Endothelial cell of umbilical vein (primary cell): ENCODE measurements around the gene C16orf74. TPM values are rescaled to one million over a fixed set of nuclear protein-coding genes. Genes with fewer than 3 reads are reported as not detected.

ENCODE experiments used
- BruUV-seq: library from RNA; stranded (reverse); fragments of 400-500 nt; replicated peaks from 2 replicates; lab custom pipeline; 2021; lab: Mats Ljungman, UMichigan
- CTCF ChIA-PET: fragments of 300-600, 350-600 bp; sonication (Branson Sonifier 250); formaldehyde crosslinking; loops from one replicate; lab custom pipeline; 2021; ENCODE audit warnings: antibody characterized with exemption, inconsistent platforms; lab: Charles Lee
- POLR2A ChIA-PET: fragments of 300-600, 350-600 bp; sonication (Branson Sonifier 250); formaldehyde crosslinking; loops from one replicate; lab custom pipeline; 2021; ENCODE audit warnings: antibody characterized with exemption, inconsistent platforms; lab: Charles Lee
- DNase-seq: peaks from one replicate; pipeline ENCODE4 v3.0.0-alpha.2; 2011; ENCODE audit warnings: low read depth, low spot score
- FAIRE-seq: peaks from 2 replicates; lab custom pipeline; 2011; peaks lifted over from hg19 to GRCh38; lab: Jason Lieb, UNC
- H2AFZ ChIP-seq: 2 replicates; pipeline ENCODE4 v1.6.0; 2012; ENCODE audit warnings: low read depth, low read length, control low read depth, inconsistent platforms
- H3K27ac ChIP-seq: 2 replicates; pipeline ENCODE4 v1.5.1; 2011; ENCODE audit warnings: low read depth, mild to moderate bottlenecking, control low read depth, low read length, moderate library complexity; ENCODE audit not compliant: insufficient read depth
- H3K27me3 ChIP-seq, 2 experiments: 2 replicates each; pipeline versions ENCODE4 v1.6.0 to v1.6.1; 2011; ENCODE audit warnings: low read length in 2 of 2, mixed read lengths in 1 of 2; ENCODE audit not compliant: control insufficient read depth in 2 of 2, insufficient read depth in 2 of 2
- H3K36me3 ChIP-seq, 2 experiments: 2 replicates in 1 of 2; 3 replicates in 1 of 2; pipeline ENCODE4 v1.5.1; 2011; ENCODE audit warnings: low read length in 2 of 2, mild to moderate bottlenecking in 1 of 2, moderate library complexity in 1 of 2; ENCODE audit not compliant: control insufficient read depth in 2 of 2, insufficient read depth in 2 of 2; ENCODE audit errors: extremely low read depth in 1 of 2
- H3K4me1 ChIP-seq: 3 replicates; pipeline ENCODE4 v1.5.1; 2011; ENCODE audit warnings: mild to moderate bottlenecking, low read length; ENCODE audit not compliant: control insufficient read depth, insufficient read depth; ENCODE audit errors: extremely low read depth
- H3K4me2 ChIP-seq: 2 replicates; pipeline ENCODE4 v1.6.1; 2011; ENCODE audit warnings: low read length, control low read depth, mixed read lengths; ENCODE audit not compliant: insufficient read depth
- H3K4me3 ChIP-seq, 3 experiments: fragments of 200-600 bp in 1 of 3; sonication (generic), shearing (Covaris generic) in 1 of 3; replicated peaks in 1 of 3; 2 replicates each; pipeline ENCODE4 v1.5.1; 2011 to 2016; ENCODE audit warnings: control low read depth in 3 of 3, low read length in 3 of 3, mild to moderate bottlenecking in 2 of 3, inconsistent platforms in 1 of 3, low read depth in 1 of 3, moderate library complexity in 1 of 3; ENCODE audit not compliant: insufficient read depth in 1 of 3
- H3K79me2 ChIP-seq: 2 replicates; pipeline ENCODE4 v1.6.0; 2012; ENCODE audit warnings: low read length, inconsistent platforms; ENCODE audit not compliant: control insufficient read depth, insufficient read depth
- H3K9ac ChIP-seq: replicated peaks from 2 replicates; pipeline ENCODE3; 2011; ENCODE audit warnings: low read length, control low read depth; ENCODE audit not compliant: insufficient read depth; ENCODE audit errors: extremely low read depth
- H3K9me1 ChIP-seq: replicated peaks from 3 replicates; pipeline ENCODE4 v1.6.0; 2011; ENCODE audit warnings: mild to moderate bottlenecking, low read length; ENCODE audit not compliant: control insufficient read depth, insufficient read depth; ENCODE audit errors: extremely low read depth
- H3K9me3 ChIP-seq: replicated peaks from 2 replicates; pipeline ENCODE4 v1.5.1; 2012; ENCODE audit warnings: low read length, inconsistent platforms; ENCODE audit not compliant: control insufficient read depth, insufficient read depth
- H4K20me1 ChIP-seq: replicated peaks from 2 replicates; pipeline ENCODE3; 2011; ENCODE audit warnings: mild to moderate bottlenecking, low read length; ENCODE audit not compliant: control insufficient read depth, insufficient read depth; ENCODE audit errors: extremely low read depth
- EZH2 ChIP-seq: IDR thresholded peaks from 2 replicates; pipeline ENCODE4 v1.6.1; 2012; ENCODE audit warnings: borderline replicate concordance, low read depth, mild to moderate bottlenecking, moderate library complexity, low read length, inconsistent platforms; ENCODE audit not compliant: severe bottlenecking
- FOS ChIP-seq: IDR thresholded peaks from 2 replicates; pipeline ENCODE4 v1.6.1; 2011; ENCODE audit warnings: mild to moderate bottlenecking, low read length, moderate library complexity, borderline replicate concordance; ENCODE audit not compliant: insufficient read depth
- GATA2 ChIP-seq: IDR thresholded peaks from 2 replicates; pipeline ENCODE4 v1.7.0; 2011; ENCODE audit warnings: low read depth, mild to moderate bottlenecking, moderate library complexity, mixed read lengths, low read length; ENCODE audit not compliant: insufficient read length, insufficient read depth
- JUN ChIP-seq: IDR thresholded peaks from 2 replicates; pipeline ENCODE4 v1.6.1; 2011; ENCODE audit warnings: borderline replicate concordance, low read depth; ENCODE audit not compliant: insufficient read length, insufficient read depth
- MYC ChIP-seq: IDR thresholded peaks from one replicate; pipeline ENCODE4 v1.6.1; 2011; ENCODE audit warnings: mild to moderate bottlenecking, low read depth, low read length
- POLR2A ChIP-seq: IDR thresholded peaks from 2 replicates; pipeline ENCODE4 v1.6.1; 2012; ENCODE audit warnings: low read depth, mild to moderate bottlenecking, control low read depth, low read length
- POLR2AphosphoS5 ChIP-seq: IDR thresholded peaks from 2 replicates; pipeline ENCODE4 v1.6.1; 2012; ENCODE audit warnings: low read depth, mild to moderate bottlenecking, control low read depth, low read length, moderate library complexity; ENCODE audit not compliant: insufficient read depth
- dilution Hi-C: fragments of 300-500 bp; cut with MboI; formaldehyde crosslinking; loops from one replicate; pipeline ENCODE4 v1.15.0; 2019; ENCODE audit warnings: low sequenced_read_pairs; ENCODE audit not compliant: extremely low pct_ligation_motif_present
- intact Hi-C: fragments of 100-400 bp; cut with micrococcal nuclease; formaldehyde crosslinking; loops from one replicate; pipeline ENCODE4 v1.10.0; 2022
- polyA plus RNA-seq, 4 experiments: library from polyadenylated mRNA; depleted of rRNA in 3 of 4; stranded (reverse) in 3 of 4; unstranded in 1 of 4; fragments of >200 nt; gene quantifications; 2 replicates each; pipeline versions ENCODE4 v1.2.1 to v1.2.3, GENCODE V29; 2011 to 2012; ENCODE audit warnings: missing spikeins in 1 of 4
- total RNA-seq: library from RNA; stranded (reverse); gene quantifications from 2 replicates; pipeline ENCODE4 v1.2.3, GENCODE V29; 2021
- TF ChIP-seq, protein P1 (sequence below), 2 donors: IDR thresholded peaks; 1 replicate in 1 of 2; 2 replicates in 1 of 2; pipeline ENCODE4 v1.5.1; 2011; ENCODE audit warnings: low read length in 2 of 2, mild to moderate bottlenecking in 2 of 2, moderate library complexity in 2 of 2, control low read depth in 1 of 2, inconsistent platforms in 1 of 2, low read depth in 1 of 2; ENCODE audit not compliant: insufficient read depth in 1 of 2; ENCODE audit errors: extremely low read depth in 1 of 2
- TF ChIP-seq, protein P2 (sequence below): IDR thresholded peaks from 2 replicates; pipeline ENCODE4 v1.6.1; 2011; ENCODE audit not compliant: insufficient read depth, insufficient read length

C16orf74 gene
- total and polyA plus RNA-seq, 2 donors (not counting 3 experiments of a cell fraction or from before 2014, with no cell fraction given), result 12.1 to 38.7 TPM

DNA sequence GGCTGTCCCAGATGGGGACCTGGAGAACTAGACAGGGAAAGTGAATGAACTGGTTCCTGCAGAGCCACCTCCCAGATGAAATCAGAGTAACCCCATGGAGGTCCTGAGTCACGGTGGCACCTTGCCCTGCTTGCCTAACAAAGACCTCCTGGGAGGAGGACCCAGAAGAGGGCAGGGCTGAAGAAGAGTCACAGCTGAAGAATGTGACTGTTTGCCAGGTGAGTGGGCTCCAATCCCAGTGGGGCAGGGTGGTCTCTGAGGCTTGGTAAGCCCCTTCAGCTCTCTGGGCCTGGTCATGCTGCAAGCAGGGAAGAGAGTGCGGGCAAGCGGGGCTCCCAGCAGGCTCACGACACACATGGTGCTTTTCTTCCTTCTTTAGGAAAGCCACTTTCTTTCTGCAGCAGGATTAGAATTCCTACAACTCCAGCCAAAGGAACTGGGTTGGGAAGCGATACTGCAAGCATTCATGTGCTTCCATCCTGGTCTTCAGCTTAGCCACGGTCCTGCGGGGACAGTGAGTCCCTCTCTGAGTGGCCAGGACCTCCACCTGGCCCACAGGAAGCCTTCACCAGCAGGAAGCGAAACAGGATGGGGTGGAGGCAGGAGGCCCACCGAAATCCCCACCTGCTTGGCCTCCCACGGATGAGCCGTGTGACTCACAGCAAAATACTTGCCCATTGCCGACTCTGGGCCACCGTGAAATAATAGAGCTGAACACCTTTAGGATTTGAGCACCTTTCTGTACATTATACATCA lies 4.3 kb downstream of the C16orf74 start:
- H3K4me1 ChIP-seq, result peaks cover 11% of the 10 kb centered on the region
- intact Hi-C loops, result no loop called here
- H3K4me3 ChIP-seq, result no peak overlapping the region
- H3K27ac ChIP-seq, result no peak overlapping the region
- peaks cover 64% of the 10 kb centered on the region for H3K79me2 ChIP-seq
- H3K4me2 ChIP-seq, result no peak overlapping the region
- FAIRE-seq (no peak), DNase-seq (no peak)
- no peaks in the 10 kb centered on the region for H4K20me1 ChIP-seq
- TF ChIP-seq, protein P1, sequence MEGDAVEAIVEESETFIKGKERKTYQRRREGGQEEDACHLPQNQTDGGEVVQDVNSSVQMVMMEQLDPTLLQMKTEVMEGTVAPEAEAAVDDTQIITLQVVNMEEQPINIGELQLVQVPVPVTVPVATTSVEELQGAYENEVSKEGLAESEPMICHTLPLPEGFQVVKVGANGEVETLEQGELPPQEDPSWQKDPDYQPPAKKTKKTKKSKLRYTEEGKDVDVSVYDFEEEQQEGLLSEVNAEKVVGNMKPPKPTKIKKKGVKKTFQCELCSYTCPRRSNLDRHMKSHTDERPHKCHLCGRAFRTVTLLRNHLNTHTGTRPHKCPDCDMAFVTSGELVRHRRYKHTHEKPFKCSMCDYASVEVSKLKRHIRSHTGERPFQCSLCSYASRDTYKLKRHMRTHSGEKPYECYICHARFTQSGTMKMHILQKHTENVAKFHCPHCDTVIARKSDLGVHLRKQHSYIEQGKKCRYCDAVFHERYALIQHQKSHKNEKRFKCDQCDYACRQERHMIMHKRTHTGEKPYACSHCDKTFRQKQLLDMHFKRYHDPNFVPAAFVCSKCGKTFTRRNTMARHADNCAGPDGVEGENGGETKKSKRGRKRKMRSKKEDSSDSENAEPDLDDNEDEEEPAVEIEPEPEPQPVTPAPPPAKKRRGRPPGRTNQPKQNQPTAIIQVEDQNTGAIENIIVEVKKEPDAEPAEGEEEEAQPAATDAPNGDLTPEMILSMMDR (IDR thresholded peaks at IDR 0.05; ENCODE audit: extremely low read depth in 1 of 2, insufficient read depth in 1 of 2, low read depth in 1 of 2, low read length in 2 of 2), result no peak
- TF ChIP-seq POLR2A (no peak), EZH2 (no peak), JUN (no peak), POLR2AphosphoS5 (no peak), GATA2 (no peak), MYC (no peak), FOS (no peak)
- TF ChIP-seq, protein P2, sequence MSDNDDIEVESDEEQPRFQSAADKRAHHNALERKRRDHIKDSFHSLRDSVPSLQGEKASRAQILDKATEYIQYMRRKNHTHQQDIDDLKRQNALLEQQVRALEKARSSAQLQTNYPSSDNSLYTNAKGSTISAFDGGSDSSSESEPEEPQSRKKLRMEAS, result no peak
- dilution Hi-C loops, result no loop called here
- H3K9me1 ChIP-seq, result no peaks in the 10 kb centered on the region
- H3K27me3 ChIP-seq, result no peaks in the 10 kb centered on the region
- H3K9me3 ChIP-seq, result no peaks in the 10 kb centered on the region
- POLR2A ChIA-PET, result no interaction called here
- no peak overlapping the region for H2AFZ ChIP-seq
- BruUV-seq, result no TSS peak
- peaks cover 0 to 1% of the 10 kb centered on the region in 2 experiments for H3K36me3 ChIP-seq
- H3K9ac ChIP-seq, result no peak overlapping the region
- CTCF ChIA-PET, result no interaction called here
